ENCODE results near the gene LRFN3. TPM values are rescaled to one million over a fixed set of nuclear protein-coding genes. Genes with fewer than 3 reads are reported as not detected.

The LRFN3 gene, protein sequence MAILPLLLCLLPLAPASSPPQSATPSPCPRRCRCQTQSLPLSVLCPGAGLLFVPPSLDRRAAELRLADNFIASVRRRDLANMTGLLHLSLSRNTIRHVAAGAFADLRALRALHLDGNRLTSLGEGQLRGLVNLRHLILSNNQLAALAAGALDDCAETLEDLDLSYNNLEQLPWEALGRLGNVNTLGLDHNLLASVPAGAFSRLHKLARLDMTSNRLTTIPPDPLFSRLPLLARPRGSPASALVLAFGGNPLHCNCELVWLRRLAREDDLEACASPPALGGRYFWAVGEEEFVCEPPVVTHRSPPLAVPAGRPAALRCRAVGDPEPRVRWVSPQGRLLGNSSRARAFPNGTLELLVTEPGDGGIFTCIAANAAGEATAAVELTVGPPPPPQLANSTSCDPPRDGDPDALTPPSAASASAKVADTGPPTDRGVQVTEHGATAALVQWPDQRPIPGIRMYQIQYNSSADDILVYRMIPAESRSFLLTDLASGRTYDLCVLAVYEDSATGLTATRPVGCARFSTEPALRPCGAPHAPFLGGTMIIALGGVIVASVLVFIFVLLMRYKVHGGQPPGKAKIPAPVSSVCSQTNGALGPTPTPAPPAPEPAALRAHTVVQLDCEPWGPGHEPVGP
- total RNA-seq = 10 to 100 TPM in 3 of 4 donors, 1 to 10 TPM in 1; 8.3 to 34.4 (median 22.1) TPM

DNA sequence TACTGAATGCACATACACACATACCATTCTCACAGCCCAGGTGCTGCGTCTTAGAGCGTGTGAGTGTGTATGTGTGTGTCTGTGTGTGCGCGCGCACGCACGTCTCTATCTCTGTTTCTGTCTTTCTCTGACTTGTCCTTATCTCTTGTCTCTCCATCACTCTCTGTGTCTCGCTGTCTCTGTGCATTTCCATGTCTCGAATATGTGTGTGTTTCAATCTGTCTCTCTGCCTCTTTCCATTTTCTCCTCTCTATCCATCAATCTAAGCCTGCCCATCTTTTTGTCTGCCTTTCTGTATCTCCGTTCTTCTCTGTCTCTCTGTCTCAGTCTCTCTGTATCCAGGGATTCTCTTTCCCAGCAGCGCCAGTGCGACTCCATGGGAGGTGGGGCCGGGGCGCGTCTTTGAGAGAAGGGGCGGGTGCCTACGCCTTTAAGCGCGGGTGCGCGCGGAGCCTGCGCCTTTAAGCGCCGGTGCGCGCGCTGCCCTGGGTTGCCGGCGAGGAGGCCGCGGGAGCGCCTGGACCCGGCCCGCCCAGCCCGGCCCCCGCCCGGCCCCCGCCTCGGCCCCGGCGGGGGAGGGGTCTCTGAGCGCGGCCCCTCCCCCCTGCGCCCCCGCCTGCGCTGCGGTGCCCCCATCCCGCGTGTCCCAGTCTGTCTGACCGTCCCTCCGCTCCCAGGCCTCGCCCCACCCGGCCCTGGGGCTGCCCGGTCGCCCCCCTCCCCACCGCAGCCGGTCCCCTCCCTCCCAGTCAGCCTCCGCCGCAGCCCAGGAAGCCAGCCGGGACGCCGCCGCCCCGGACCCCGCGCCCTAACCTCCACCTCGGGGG, at the start of gene LRFN3:
TSS of gene LRFN3 (plus strand) at position 464 of the 827 bp plus-strand sequence. CDS start 3,052 bp downstream, outside the sequence.
- DNase-seq = peak; percentile 61 to 88 (median 81)
- Histone ChIP-seq H3K4me3 (peak within 1 kb of the TSS; percentile 62 to 93 (median 79)), H3K4me1 (peaks cover 0 to 34% (median 9%) of the 10 kb centered on the region in 4 donors), H3K9me3 (no peaks in the 10 kb centered on the region), H3K36me3 (peaks cover 0 to 13% (median 0%) of the 10 kb centered on the region in 3 donors), H3K27me3 (no peaks in the 10 kb centered on the region), H3K27ac (peak within 1 kb of the TSS; percentile 69 to 83 (median 74))
- TF ChIP-seq, protein P1, sequence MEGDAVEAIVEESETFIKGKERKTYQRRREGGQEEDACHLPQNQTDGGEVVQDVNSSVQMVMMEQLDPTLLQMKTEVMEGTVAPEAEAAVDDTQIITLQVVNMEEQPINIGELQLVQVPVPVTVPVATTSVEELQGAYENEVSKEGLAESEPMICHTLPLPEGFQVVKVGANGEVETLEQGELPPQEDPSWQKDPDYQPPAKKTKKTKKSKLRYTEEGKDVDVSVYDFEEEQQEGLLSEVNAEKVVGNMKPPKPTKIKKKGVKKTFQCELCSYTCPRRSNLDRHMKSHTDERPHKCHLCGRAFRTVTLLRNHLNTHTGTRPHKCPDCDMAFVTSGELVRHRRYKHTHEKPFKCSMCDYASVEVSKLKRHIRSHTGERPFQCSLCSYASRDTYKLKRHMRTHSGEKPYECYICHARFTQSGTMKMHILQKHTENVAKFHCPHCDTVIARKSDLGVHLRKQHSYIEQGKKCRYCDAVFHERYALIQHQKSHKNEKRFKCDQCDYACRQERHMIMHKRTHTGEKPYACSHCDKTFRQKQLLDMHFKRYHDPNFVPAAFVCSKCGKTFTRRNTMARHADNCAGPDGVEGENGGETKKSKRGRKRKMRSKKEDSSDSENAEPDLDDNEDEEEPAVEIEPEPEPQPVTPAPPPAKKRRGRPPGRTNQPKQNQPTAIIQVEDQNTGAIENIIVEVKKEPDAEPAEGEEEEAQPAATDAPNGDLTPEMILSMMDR (IDR thresholded peaks at IDR 0.05) = peak in 1 of 6 experiments; percentile 16
- no peak for TF ChIP-seq POLR2A (IDR thresholded peaks at IDR 0.05)

DNA sequence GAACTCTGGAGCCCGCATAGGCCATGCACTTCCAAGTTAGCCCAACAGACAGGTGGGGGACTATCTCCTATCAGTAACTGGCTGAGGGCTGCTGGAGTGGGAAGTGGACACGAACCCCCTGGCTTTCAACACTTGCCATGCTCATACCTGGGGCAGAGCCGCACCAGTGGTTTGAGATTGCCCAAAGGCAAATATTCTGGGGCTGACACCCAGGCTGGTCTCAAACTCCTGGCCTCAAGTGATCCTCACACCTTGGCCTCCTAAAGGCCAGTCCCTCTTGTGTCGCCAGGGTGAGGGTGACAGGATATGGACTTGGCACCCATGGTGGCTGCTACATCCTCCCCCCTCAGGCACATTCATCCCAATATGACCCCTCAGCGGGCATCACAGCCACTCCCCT, 49.0 kb upstream of the LRFN3 start:
- TF ChIP-seq, protein P1 (IDR thresholded peaks at IDR 0.05) = no peak
- TF ChIP-seq POLR2A (IDR thresholded peaks at IDR 0.05) = no peak
- Histone ChIP-seq H3K27me3 (no peaks in the 10 kb centered on the region), H3K9me3 (no peaks in the 10 kb centered on the region), H3K36me3 (peaks cover 0 to 50% (median 0%) of the 10 kb centered on the region in 3 donors), H3K27ac (no peak overlapping the region), H3K4me1 (no peaks in the 10 kb centered on the region), H3K4me3 (no peak overlapping the region)
- DNase-seq = no peak

DNA sequence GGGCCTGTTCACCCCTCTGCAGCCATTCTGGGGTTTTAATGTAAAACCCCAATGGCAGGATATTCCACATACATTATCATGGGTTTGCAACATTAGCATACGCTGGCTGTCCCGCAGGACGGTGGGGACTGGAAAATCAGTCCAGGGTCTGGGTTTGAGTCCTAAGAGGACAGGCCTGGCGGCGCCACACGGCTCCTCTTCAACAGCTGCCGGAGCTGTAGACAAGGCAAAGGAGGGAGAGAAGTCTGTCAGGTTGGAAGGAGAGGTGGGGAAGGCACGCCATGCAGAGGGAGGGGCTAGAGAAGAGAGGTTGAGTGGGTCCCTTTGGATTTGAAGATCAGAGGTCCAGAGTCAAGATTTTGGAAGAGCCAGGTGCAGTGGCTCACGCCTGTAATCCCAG, 47.8 kb upstream of the LRFN3 start:
- no peak overlapping the region for H3K4me3 ChIP-seq
- no peaks in the 10 kb centered on the region for H3K4me1 ChIP-seq
- no peaks in the 10 kb centered on the region for H3K27me3 ChIP-seq
- peaks cover 0 to 62% (median 0%) of the 10 kb centered on the region in 3 donors for H3K36me3 ChIP-seq
- H3K27ac ChIP-seq = no peak overlapping the region
- H3K9me3 ChIP-seq = no peaks in the 10 kb centered on the region
- no peak for DNase-seq
- no peak for TF ChIP-seq POLR2A (IDR thresholded peaks at IDR 0.05)
- TF ChIP-seq, protein P1 (IDR thresholded peaks at IDR 0.05) = no peak

DNA sequence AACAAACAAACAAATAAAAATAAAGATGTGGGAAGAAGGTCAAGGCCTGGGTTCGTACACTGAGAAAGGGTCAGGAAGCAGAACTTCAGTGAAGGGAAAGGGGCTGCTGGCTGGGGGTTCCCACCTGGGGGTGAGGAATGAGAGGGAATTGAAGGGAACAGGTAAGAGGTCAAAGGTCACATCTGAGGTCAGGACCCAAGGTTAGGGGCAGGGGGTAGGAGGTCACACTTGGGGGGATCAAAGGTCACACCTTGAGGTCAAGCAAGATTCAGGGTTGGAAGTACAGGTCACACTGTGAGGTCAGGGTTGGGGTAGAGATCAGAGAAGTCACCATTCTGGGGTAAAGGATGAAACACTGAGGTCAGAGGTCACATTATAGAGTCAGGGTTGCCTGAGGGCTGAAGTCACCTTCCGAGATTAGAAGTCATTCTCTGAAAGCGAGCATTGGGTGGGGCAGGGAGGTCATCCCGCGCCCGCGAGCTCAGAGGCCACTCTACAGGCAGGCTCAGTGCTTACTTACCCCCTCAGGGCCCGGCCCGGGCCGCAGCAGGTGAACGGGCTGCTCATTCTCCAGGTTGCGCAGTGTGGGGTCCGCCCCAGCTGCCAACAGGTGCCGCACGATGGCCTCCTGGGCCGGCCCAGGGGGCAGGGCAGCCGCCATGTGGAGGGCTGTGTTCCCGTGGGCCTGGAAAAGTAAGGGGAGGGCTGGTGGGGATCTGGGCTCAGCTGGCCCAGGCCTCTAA, 46.6 kb upstream of the LRFN3 start:
- no peaks in the 10 kb centered on the region for H3K27me3 ChIP-seq
- H3K27ac ChIP-seq = no peak overlapping the region
- no peaks in the 10 kb centered on the region for H3K9me3 ChIP-seq
- DNase-seq = no peak
- peaks cover 0 to 72% (median 0%) of the 10 kb centered on the region in 3 donors for H3K36me3 ChIP-seq
- H3K4me1 ChIP-seq = no peaks in the 10 kb centered on the region
- no peak overlapping the region for H3K4me3 ChIP-seq
- TF ChIP-seq, protein P1 (IDR thresholded peaks at IDR 0.05) = no peak
- TF ChIP-seq POLR2A (IDR thresholded peaks at IDR 0.05) = no peak

All from Peyer's patch (tissue), 4 donors.